Fibroblast of lung (primary cell): ENCODE measurements around the gene TMEM214. TPM values are rescaled to one million over a fixed set of nuclear protein-coding genes. Genes with fewer than 3 reads are reported as not detected.

ENCODE experiments used
- DNase-seq, 2 donors: peaks; one replicate each; pipeline versions ENCODE4 v3.0.0 to v3.0.0-alpha.2; 2010; ENCODE audit warnings: low read depth in 2 of 2
- H2AFZ ChIP-seq: 2 replicates; pipeline ENCODE4 v1.5.1; 2012; ENCODE audit warnings: low read length, control low read depth, inconsistent platforms
- H3K27ac ChIP-seq: 2 replicates; pipeline ENCODE4 v1.5.1; 2011; ENCODE audit warnings: low read length, control low read depth; ENCODE audit not compliant: insufficient read depth
- H3K27me3 ChIP-seq: 2 replicates; pipeline ENCODE4 v1.5.1; 2011; ENCODE audit warnings: mild to moderate bottlenecking, low read length; ENCODE audit not compliant: control insufficient read depth, insufficient read depth
- H3K36me3 ChIP-seq: 2 replicates; pipeline ENCODE4 v1.5.1; 2011; ENCODE audit warnings: low read length; ENCODE audit not compliant: control insufficient read depth, insufficient read depth
- H3K4me1 ChIP-seq: 2 replicates; pipeline ENCODE4 v1.5.1; 2011; ENCODE audit warnings: low read length; ENCODE audit not compliant: control insufficient read depth, insufficient read depth; ENCODE audit errors: extremely low read depth
- H3K4me2 ChIP-seq: 2 replicates; pipeline ENCODE4 v1.5.1; 2011; ENCODE audit warnings: low read length, control low read depth; ENCODE audit not compliant: insufficient read depth; ENCODE audit errors: extremely low read depth
- H3K4me3 ChIP-seq, 4 experiments: fragments of 200-600 bp in 1 of 4; sonication (generic) in 1 of 4; replicated peaks in 1 of 4; 2 replicates each; pipeline ENCODE4 v1.5.1; 2011 to 2016; ENCODE audit warnings: low read length in 4 of 4, low read depth in 3 of 4, mild to moderate bottlenecking in 3 of 4, control low read depth in 2 of 4, inconsistent platforms in 1 of 4, mixed read lengths in 1 of 4; ENCODE audit not compliant: insufficient read depth in 1 of 4; ENCODE audit errors: control extremely low read depth in 1 of 4
- H3K79me2 ChIP-seq: 2 replicates; pipeline ENCODE4 v1.5.1; 2012; ENCODE audit warnings: mild to moderate bottlenecking, low read length, inconsistent platforms; ENCODE audit not compliant: control insufficient read depth, insufficient read depth
- H3K9ac ChIP-seq: 2 replicates; pipeline ENCODE4 v1.5.1; 2011; ENCODE audit warnings: mild to moderate bottlenecking, low read length, control low read depth; ENCODE audit not compliant: insufficient read depth
- H3K9me3 ChIP-seq: 2 replicates; pipeline ENCODE4 v1.5.1; 2012; ENCODE audit warnings: low read depth, low read length; ENCODE audit not compliant: control insufficient read depth, insufficient read depth
- H4K20me1 ChIP-seq: 2 replicates; pipeline ENCODE4 v1.5.1; 2011; ENCODE audit warnings: low read length; ENCODE audit not compliant: control insufficient read depth, insufficient read depth; ENCODE audit errors: extremely low read depth
- EZH2 ChIP-seq: IDR thresholded peaks from 2 replicates; pipeline ENCODE4 v1.5.1; 2012; ENCODE audit warnings: low read length, control low read depth, mild to moderate bottlenecking; ENCODE audit errors: missing control alignments
- polyA plus RNA-seq, 2 donors: library from polyadenylated mRNA; depleted of rRNA in 1 of 2; stranded (reverse) in 1 of 2; unstranded in 1 of 2; fragments of >200 nt; gene quantifications; 2 replicates each; pipeline ENCODE4 v1.2.1, GENCODE V29; 2011 to 2012; ENCODE audit warnings: missing spikeins in 1 of 2
- total RNA-seq: library from RNA; depleted of rRNA; stranded (reverse); fragments of >200 nt; gene quantifications from 2 replicates; pipeline ENCODE4 v1.2.1, GENCODE V29; 2014
- TF ChIP-seq, protein P1 (sequence below), 2 donors: IDR thresholded peaks in 1 of 2; conservative IDR thresholded peaks in 1 of 2; 1 replicate in 1 of 2; 2 replicates in 1 of 2; pipeline ENCODE4 v1.5.1; 2011 to 2012; ENCODE audit warnings: low read length in 2 of 2, control low read depth in 1 of 2, inconsistent platforms in 1 of 2, low read depth in 1 of 2, mild to moderate bottlenecking in 1 of 2

Gene TMEM214
- total and polyA plus RNA-seq, 2 donors (not counting 1 experiment from before 2014, with no cell fraction given) = 22.6 to 127 TPM

DNA sequence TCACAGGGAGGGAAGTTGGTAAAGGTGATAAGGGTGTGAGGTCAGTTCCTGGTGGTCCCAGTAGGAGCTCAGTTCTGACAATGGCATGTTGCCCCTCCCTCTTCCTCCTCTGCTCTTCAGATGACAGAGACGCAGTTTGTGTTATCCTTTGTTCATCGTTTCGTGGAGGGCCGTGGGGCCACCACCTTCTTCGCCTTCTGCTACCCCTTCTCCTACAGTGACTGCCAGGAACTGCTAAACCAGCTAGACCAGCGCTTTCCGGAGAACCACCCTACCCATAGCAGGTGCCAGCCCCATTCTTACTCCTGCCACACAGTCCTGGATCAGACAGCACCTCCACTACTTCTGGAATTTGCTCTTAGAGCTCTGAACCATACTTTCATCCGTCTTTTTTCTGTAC, 21.0 kb downstream of the TMEM214 start:
- TF ChIP-seq EZH2 = no peak
- TF ChIP-seq, protein P1, sequence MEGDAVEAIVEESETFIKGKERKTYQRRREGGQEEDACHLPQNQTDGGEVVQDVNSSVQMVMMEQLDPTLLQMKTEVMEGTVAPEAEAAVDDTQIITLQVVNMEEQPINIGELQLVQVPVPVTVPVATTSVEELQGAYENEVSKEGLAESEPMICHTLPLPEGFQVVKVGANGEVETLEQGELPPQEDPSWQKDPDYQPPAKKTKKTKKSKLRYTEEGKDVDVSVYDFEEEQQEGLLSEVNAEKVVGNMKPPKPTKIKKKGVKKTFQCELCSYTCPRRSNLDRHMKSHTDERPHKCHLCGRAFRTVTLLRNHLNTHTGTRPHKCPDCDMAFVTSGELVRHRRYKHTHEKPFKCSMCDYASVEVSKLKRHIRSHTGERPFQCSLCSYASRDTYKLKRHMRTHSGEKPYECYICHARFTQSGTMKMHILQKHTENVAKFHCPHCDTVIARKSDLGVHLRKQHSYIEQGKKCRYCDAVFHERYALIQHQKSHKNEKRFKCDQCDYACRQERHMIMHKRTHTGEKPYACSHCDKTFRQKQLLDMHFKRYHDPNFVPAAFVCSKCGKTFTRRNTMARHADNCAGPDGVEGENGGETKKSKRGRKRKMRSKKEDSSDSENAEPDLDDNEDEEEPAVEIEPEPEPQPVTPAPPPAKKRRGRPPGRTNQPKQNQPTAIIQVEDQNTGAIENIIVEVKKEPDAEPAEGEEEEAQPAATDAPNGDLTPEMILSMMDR (conservative IDR thresholded peaks at IDR 0.05 in 1 of 2, IDR thresholded peaks at IDR 0.05 in 1 of 2; ENCODE audit: low read depth in 1 of 2, low read length in 2 of 2) = no peak
- H2AFZ ChIP-seq = no peak overlapping the region
- no peak for DNase-seq
- no peaks in the 10 kb centered on the region for H3K27me3 ChIP-seq
- H3K27ac ChIP-seq = no peak overlapping the region
- H3K9ac ChIP-seq = no peak overlapping the region
- H3K4me3 ChIP-seq = no peak overlapping the region
- no peaks in the 10 kb centered on the region for H4K20me1 ChIP-seq
- no peaks in the 10 kb centered on the region for H3K9me3 ChIP-seq
- peaks cover 4% of the 10 kb centered on the region for H3K4me1 ChIP-seq
- H3K4me2 ChIP-seq = no peak overlapping the region
- no peaks in the 10 kb centered on the region for H3K79me2 ChIP-seq
- peaks cover 12% of the 10 kb centered on the region for H3K36me3 ChIP-seq

DNA sequence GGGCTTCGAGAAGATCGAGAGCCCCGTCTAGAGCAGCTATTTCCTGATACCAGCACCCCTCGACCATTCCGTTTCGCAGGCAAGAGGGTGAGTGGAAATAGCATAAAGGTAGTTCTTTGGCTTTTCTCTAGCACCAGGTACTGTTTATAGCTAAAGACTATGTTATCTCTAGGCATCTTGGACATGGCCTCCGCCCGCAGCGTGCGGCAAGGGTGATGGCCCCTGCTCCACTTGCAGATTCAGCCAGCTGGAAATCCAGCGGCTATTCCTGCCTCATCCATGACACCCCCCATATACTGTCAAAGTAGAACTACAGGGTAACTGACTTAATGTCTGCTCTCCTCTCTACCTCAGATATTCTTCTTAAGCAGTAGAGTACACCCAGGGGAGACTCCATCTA, 22.0 kb downstream of the TMEM214 start:
- Histone ChIP-seq H3K9me3 (no peaks in the 10 kb centered on the region), H3K27me3 (no peaks in the 10 kb centered on the region), H3K9ac (no peak overlapping the region), H3K27ac (no peak overlapping the region), H3K4me1 (no peaks in the 10 kb centered on the region), H3K4me3 (no peak overlapping the region), H3K4me2 (no peak overlapping the region), H3K79me2 (no peaks in the 10 kb centered on the region), H3K36me3 (peaks cover 13% of the 10 kb centered on the region), H2AFZ (no peak overlapping the region), H4K20me1 (no peaks in the 10 kb centered on the region)
- TF ChIP-seq, protein P1 (conservative IDR thresholded peaks at IDR 0.05 in 1 of 2, IDR thresholded peaks at IDR 0.05 in 1 of 2; ENCODE audit: low read depth in 1 of 2, low read length in 2 of 2) = no peak
- no peak for TF ChIP-seq EZH2
- DNase-seq = no peak

DNA sequence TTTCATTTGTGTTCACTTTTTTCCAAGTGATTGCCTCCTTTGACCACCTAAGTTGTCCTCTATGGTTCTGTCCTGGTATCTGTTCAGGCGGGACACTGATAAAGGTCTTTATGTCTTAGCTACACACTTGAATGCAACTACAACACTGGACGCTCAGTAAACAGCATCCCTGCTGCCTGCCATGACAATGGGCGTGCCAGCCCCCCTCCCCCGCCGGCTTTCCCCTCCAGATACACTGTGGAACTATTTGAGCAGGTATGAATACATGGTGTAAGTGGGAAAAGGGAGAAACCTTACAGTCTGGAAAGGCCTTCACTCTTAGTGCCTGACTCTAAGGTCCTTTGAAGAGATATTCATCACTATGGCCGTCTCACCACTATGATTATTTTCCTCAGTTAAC, 24.4 kb downstream of the TMEM214 start:
- Histone ChIP-seq H3K9ac (no peak overlapping the region), H3K4me2 (no peak overlapping the region), H3K27ac (no peak overlapping the region), H3K27me3 (no peaks in the 10 kb centered on the region), H3K4me1 (no peaks in the 10 kb centered on the region), H3K9me3 (no peaks in the 10 kb centered on the region), H3K36me3 (peaks cover 14% of the 10 kb centered on the region), H4K20me1 (no peaks in the 10 kb centered on the region), H2AFZ (no peak overlapping the region), H3K79me2 (no peaks in the 10 kb centered on the region), H3K4me3 (no peak overlapping the region)
- TF ChIP-seq, protein P1 (conservative IDR thresholded peaks at IDR 0.05 in 1 of 2, IDR thresholded peaks at IDR 0.05 in 1 of 2; ENCODE audit: low read depth in 1 of 2, low read length in 2 of 2) = no peak
- TF ChIP-seq EZH2 = no peak
- no peak for DNase-seq
